Activated CD4-positive, alpha-beta T cell treated with anti-CD3 and anti-CD28 coated beads, Interleukin-2, amount 50 U/mL, for 16 hours (primary cell): ENCODE measurements around the gene CPNE4.

ENCODE experiments used
- DNase-seq: peaks from one replicate; pipeline ENCODE4 v3.0.0-alpha.2; 2020

The CPNE4 gene

GRCh38 chr3:131730581-131730980 is 304.2 kb downstream of the CPNE4 start:
- DNase-seq = no peak

- DNase-seq = no peak
Measured at GRCh38 chr3:131729643-131730017, 305.2 kb downstream of the CPNE4 start.

GRCh38 chr3:131728898-131729642 is 305.7 kb downstream of the CPNE4 start:
- DNase-seq = no peak

DNA sequence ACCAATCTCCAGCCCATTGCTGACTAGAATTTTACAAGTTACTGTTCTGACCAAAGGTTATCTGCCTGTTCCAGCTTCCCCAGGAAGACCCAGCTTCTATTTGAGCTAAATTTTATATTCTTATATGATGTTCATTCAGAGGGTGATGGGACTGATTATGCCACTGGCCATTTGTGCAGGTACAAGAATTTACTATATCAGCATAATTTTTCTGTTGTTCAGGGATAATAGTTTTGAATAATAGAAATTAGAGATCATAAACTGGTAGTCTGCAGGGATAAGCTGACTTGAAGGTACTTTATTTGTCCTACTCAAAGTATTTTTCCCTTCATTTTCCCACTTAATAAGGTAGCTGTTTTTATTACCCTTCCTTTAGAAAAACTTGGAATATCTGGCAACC is 309.4 kb downstream of the CPNE4 start:
- no peak for DNase-seq

GRCh38 chr3:131723343-131723742 is 311.5 kb downstream of the CPNE4 start:
- no peak for DNase-seq

DNA sequence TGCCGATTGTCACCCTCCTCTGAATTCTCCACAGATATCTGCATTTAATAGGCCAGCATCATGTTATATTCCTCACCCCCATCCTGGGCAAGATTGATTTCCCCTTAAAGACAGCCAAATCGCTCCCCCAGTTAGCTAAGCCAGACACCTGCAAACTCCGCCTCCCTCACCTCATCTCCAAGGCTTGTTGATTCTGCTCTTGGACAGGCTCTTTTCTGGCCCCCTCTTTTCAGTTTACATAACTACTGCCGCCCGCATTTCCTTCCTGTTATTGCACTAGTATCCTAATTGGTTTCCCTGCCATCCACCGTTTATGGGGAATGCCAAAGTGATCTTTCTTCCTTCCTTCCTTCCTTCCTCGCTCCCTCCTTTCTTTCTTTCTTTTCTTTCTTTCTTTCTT is 317.3 kb downstream of the CPNE4 start:
- DNase-seq = no peak

DNA sequence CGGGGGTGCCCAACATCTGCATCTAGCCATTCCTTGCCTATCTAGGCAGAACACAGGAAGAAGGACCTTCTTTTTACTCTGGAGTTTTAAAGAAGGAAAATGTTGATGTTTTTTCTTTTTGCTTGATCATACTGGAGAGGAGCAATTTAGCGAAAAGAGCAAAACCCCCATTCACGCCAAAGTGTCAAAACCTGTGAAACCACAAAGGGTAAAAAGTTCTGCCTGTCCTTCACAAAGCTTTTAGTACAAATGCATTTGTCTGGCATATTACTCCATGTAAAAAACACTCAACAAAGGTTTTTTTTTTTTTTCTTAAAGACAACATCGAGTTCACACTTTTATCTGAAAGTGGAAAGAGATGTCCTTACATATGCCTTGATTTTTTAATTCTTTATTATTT is 317.9 kb downstream of the CPNE4 start:
- no peak for DNase-seq

GRCh38 chr3:131716007-131716406 is 318.8 kb downstream of the CPNE4 start:
- DNase-seq = no peak

DNA sequence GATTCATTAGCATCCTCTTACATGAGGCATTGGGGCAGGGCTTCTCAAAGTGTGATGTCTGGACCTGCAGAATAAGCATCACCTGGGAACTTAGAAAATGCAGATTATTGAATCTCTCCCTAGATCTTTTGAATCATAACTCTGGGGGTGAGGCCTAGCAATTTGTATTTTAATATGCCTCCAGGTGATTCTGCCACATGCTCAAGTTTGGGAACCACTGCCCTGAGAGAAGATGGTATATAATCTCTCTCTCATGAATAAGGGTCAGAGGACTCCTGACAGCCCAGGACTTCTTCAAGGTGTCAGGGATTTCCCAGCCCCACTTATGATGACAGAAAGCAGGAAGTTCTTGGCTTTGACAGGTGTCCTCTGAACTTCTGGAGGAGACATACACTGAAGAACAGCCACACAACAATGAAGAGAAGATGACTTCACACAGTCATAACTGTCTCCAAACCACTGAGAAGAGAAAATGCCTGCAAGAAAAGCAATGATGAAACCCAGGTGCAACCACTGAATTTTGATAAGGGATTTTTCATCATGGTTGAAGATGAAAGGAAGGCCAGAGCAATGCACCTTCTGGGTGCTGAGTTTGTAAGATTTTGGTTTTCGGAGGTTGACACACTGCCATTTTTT is 320.1 kb downstream of the CPNE4 start:
- DNase-seq = peak; percentile 50

GRCh38 chr3:131713416-131714123 is 321.2 kb downstream of the CPNE4 start:
- DNase-seq = no peak

GRCh38 chr3:131712662-131713061 is 322.2 kb downstream of the CPNE4 start:
- DNase-seq = no peak

GRCh38 chr3:131711114-131711768 is 323.6 kb downstream of the CPNE4 start:
- no peak for DNase-seq

DNA sequence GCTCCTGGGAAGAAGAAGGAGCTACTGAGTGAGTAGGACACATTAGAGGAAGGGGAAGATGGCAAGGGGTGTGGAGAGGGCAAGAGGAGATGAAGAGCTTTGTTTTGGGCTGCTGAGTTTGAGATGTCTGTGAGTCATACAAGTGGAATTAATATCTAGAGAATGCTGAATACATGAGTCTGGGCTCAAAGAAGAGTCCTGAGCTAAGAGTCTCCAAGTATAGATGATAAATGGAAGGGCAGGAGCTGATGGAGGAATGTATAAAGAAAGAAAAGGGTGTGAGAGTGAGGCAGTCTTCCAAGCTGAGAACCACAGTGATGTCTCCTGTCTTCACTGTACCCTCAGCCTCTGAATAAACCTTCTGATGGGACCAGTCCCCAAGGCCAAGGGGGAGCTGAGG is 326.6 kb downstream of the CPNE4 start:
- no peak for DNase-seq

GRCh38 chr3:131705558-131706051 is 329.2 kb downstream of the CPNE4 start:
- DNase-seq = no peak

DNA sequence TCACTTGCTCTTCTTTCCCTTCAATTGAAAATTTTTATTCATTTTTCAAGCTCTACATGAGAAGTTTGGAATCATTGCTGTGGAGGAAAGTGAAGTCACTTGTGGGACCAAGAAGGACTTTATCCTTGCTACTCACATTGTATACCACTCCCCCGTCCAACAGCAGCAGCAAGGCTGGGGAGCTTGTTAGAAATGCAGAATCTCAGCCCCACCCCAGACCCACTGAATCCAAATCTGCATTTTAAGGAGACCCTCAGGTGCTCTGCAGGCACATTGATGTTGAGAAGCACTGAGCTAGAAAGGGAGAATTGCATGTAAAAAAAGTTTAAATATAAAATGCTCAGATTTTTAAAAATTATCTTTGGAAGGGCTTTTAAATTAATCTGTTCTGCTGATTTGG is 329.7 kb downstream of the CPNE4 start:
- DNase-seq = no peak

DNA sequence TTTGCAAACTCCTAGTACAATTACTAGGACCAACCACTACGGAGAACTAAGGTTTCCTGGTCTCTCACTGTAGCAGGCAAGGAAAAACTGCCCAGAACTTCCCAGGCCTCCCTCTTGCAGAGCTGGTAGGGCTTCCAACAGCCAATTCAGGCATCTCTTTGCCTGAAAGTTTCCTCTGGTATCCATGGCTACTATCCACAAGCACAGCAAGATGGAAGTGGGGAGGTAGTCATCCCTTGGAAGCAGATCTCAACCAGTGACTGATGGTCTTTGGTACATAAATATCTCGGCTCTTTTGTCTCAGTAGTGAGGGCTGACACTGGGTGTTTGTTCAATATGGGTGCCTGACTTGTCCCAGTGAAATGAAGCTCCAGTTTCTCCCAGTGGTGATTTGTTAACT is 330.7 kb downstream of the CPNE4 start:
- no peak for DNase-seq

DNA sequence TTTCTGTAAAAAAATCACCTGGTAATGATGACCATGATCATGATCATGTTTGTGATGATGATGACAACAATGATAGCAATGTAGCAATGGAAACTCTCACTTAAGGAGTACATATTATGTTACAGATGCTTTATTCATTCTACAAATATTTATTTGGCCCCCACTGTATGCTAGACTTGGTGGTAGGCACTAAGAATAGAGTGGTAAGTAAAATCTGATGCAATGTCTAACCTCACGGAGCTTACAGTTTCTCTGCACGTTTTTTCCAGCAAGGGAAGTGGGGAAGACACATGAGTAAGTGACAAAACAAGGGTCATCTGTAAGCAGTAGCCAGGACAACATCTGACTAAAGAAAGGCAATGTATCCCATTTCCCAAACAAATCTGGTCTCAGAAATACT is 332.7 kb downstream of the CPNE4 start:
- no peak for DNase-seq

GRCh38 chr3:131701153-131701770 is 333.6 kb downstream of the CPNE4 start:
- DNase-seq = peak; percentile 8

GRCh38 chr3:131699001-131699400 is 335.8 kb downstream of the CPNE4 start:
- DNase-seq = no peak

DNA sequence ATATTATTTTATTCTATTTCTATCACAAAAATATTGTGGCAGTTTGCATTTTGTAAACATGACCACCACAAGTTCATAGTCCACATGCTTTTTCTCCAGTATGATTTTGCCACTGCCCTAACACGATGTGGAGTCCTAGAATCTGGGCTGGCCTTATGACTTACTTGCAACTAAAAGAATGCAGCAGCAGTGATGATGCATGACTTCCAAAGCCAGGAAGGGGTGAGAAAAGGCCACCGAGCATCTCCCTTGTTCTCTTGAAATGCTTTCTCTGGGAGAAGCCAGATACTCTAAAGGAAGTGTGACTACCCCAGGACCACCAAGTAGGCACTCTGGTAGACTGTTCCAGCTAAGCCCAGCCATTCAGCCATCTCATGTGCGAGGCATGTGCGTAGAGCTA is 340.4 kb downstream of the CPNE4 start:
- no peak for DNase-seq

GRCh38 chr3:131692356-131692755 is 342.5 kb downstream of the CPNE4 start:
- DNase-seq = no peak

- no peak for DNase-seq
Measured at GRCh38 chr3:131690800-131691199, 344.0 kb downstream of the CPNE4 start.

DNA sequence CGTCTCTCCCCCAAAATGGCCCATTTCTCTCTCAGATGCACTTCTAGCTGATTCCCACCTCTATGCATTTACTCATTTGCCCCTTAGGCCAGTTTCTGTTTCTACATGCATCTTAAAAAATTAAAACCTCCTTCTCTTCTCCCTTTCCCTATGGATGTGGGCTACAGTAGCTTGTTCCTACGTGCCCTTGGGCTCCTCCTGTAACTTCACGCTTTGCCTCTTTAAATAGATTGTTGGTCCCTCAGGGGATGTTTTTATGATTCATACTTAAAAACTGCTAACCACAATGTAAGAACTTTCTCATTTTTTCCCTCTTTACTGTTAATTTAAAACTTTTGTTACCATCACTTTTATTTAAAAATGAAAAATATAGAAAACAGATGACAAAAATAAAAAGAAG is 346.4 kb downstream of the CPNE4 start:
- DNase-seq = no peak
